Activated naive CD4-positive, alpha-beta T cell treated with anti-CD3 and anti-CD28 coated beads, Interleukin-2, amount 50 U/mL, for 72 hours (primary cell): Measurements from ENCODE around the gene KLHL1. TPM values are rescaled to one million over a fixed set of nuclear protein-coding genes. Genes with fewer than 3 reads are reported as not detected.

Experiments used
- ATAC-seq, 2 donors: fragments of 150-1000 bp; cut with Tn5 transposase; 2 replicates each; pipeline ENCODE4 v1.10.0; 2021; ENCODE audit warnings: mild to moderate bottlenecking in 2 of 2, moderate library complexity in 2 of 2
- DNase-seq, 2 donors: peaks; one replicate each; pipeline ENCODE4 v3.0.0; 2021 to 2022; ENCODE audit warnings: low spot score in 2 of 2
- H3K27ac Mint-ChIP-seq, 2 donors: one replicate each; pipeline ENCODE4 v1.8.0; 2022; ENCODE audit warnings: mild to moderate bottlenecking in 2 of 2, mixed read lengths in 2 of 2
- H3K36me3 Mint-ChIP-seq, 2 donors: one replicate each; pipeline ENCODE4 v1.8.0; 2022; ENCODE audit warnings: mixed read lengths in 2 of 2
- H3K9me3 Mint-ChIP-seq, 2 donors: one replicate each; pipeline ENCODE4 v1.8.0; 2022; ENCODE audit warnings: mixed read lengths in 2 of 2
- total RNA-seq, 2 donors: library from RNA; stranded (reverse); gene quantifications; one replicate each; pipeline ENCODE4 v1.2.3, GENCODE V29; 2022

KLHL1 gene
- total RNA-seq, 2 donors from 2014 or later = not detected

DNA sequence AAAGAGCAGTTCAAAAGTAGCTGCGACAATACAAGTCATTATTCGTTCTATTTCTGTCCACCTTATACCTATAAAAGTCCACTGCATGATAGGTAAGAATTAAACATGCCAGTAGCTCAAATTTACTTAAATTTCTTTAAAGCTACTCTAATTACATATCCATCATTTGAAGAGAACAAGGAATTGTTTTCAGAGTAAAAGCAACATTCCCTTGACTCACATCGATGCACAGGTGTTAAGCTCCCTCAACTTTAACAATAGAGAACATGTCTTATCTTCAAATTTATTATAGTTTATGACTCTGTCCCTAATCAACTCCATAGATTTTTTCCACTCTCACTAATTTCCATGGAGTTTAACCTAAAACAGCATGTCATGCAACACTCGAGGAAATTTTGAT, 158.1 kb downstream of the KLHL1 start:
- peaks cover 12 to 14% of the 10 kb centered on the region in 2 donors for H3K9me3 Mint-ChIP-seq
- ATAC-seq (no peak), DNase-seq (no peak)
- no peaks in the 10 kb centered on the region for H3K36me3 Mint-ChIP-seq
- no peak overlapping the region for H3K27ac Mint-ChIP-seq

DNA sequence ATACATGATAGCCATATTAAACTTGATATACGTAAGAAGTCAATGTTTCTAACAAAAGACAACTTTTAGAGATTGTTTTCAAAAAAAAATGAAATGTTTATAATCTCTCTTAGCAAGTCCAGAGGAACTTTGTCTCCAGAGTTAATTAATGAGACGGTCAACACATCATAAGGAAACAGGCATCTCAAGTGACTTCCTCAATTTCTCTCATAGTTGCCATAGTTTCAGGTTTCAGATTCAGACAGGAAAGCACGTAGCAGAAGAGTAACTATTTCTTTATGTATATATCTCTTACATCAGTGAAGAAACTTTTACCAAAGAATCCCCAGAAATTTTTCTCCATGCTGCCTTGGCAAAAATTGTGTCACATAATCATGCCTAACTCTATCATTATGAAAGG, 160.2 kb downstream of the KLHL1 start:
- Mint-ChIP-seq H3K9me3 (peaks cover 12 to 14% of the 10 kb centered on the region in 2 donors), H3K27ac (no peak overlapping the region), H3K36me3 (no peaks in the 10 kb centered on the region)
- ATAC-seq (no peak), DNase-seq (no peak)

DNA sequence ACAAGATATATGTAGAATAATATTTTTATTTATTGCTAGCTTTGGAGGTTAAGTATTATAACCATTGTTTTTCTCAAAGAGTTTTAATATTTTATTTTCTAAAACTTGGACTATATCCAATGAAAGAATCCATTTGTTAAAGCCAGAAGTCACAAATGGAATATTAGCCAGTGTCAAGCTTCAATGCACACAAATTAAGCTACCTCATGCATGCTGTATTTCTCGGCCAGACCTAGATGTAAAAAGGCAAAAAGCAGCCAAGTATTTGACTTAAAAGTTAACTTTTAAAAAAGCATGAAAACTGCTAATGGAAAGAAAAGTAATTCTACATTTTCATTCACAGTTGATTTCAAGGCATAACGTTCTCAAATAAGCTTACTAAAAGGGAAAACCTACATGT, 160.7 kb downstream of the KLHL1 start:
- H3K9me3 Mint-ChIP-seq = peaks cover 12 to 14% of the 10 kb centered on the region in 2 donors
- no peak overlapping the region for H3K27ac Mint-ChIP-seq
- no peak for ATAC-seq
- no peak for DNase-seq
- no peaks in the 10 kb centered on the region for H3K36me3 Mint-ChIP-seq

DNA sequence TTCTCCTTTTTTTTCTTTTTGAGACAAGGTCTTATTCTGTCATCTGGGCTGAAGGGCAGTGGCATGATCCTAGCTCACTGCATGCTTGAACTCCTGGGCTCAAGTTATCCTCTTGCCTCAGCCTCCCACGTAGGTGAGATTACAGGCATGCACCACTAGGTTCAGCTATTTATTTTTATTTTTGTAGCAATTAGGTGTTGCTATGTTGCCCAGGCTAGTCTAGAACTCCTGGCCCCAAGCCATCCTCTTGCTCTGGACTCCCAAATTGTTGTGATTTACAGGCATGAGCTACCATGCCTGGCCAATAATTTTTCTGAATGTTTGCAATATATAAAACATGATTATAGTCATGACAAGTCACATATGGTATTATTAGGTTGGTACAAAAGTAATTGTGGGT, 161.7 kb downstream of the KLHL1 start:
- no peak overlapping the region for H3K27ac Mint-ChIP-seq

DNA sequence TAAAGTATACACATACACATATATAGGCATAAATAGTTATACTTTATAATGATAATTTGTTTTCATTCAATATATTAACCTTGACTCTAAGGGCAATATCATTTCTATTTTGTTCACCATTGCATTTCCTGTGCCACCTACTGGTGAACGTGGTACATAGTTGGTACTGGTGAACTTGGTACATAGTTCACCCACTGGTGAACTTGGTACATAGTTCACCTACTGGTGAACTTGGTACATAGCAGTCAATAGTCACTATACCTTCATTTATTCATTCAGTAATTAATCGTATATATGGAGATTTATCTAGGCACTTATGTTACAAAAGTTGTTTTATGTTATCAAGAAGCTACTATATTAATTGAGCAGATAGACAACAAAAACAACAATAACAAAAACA, 173.2 kb downstream of the KLHL1 start:
- ATAC-seq = no peak
- H3K9me3 Mint-ChIP-seq = peaks cover 4 to 10% of the 10 kb centered on the region in 2 donors
- H3K36me3 Mint-ChIP-seq = no peaks in the 10 kb centered on the region
- DNase-seq = no peak
- H3K27ac Mint-ChIP-seq = no peak overlapping the region

More for the DNA sequence above, 161.7 kb downstream of the KLHL1 start:
- DNase-seq (no peak), ATAC-seq (no peak)
- peaks cover 10 to 11% of the 10 kb centered on the region in 2 donors for H3K9me3 Mint-ChIP-seq
- H3K36me3 Mint-ChIP-seq = no peaks in the 10 kb centered on the region

DNA sequence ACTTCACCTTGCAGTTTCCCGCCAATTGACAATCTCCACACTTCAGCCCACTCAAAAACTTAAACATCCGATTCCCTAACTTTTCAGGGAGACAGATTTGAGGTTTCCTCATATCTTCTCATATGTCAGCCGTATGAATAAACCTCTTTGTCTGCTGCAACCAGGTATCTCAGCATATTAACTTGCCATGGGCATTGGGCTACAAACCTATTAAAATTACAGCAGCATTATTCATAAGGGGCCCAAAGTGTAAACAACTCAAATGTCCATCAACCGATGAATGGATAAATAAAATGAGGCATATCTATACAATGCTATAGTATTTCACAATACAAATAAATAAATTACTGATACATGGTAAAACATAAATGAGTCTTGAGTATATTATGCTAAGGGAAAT, 180.0 kb downstream of the KLHL1 start:
- no peak for DNase-seq
- Mint-ChIP-seq H3K27ac (no peak overlapping the region), H3K36me3 (no peaks in the 10 kb centered on the region), H3K9me3 (peaks cover 3 to 8% of the 10 kb centered on the region in 2 donors)
- no peak for ATAC-seq

DNA sequence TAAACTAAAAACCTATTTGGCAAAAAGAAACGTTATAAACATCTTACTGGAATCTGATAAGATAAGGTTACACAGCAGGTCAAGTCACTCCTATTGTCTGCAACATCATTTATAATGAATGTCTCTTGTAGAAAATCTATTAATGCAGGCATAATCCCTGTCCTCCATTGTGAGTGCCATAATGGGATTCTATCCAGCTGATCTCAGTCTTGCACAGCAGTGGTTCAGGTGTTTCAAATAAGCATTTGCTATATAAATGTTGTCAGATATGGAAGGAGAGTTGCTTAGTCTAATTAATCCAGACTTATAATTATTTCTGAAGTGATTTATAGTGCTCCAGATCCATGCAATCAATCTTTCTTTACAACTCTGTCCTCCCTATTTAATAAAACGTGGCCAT, 187.1 kb downstream of the KLHL1 start:
- no peak for ATAC-seq
- no peaks in the 10 kb centered on the region for H3K36me3 Mint-ChIP-seq
- no peak overlapping the region for H3K27ac Mint-ChIP-seq
- no peak for DNase-seq
- peaks cover 8 to 9% of the 10 kb centered on the region in 2 donors for H3K9me3 Mint-ChIP-seq

DNA sequence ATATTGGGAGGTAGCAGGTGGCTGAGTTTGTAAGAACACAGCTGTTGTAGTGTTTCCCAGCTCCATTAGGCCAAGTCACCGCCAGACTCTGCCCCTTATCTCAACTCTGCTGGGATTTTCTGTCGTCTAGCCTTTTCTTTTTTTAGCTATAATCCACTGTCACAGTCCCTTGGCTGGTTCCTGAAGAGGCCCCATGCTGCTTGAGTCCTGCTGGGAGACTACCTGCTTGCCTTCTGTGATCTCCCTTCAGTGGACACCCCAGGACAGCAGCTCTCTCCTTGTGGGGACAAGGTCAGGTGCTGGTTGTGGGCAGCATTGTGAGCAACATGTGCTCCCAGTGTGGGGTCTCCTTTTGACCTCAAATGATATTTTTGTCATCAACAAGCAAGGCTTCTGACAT, 195.6 kb downstream of the KLHL1 start:
- Mint-ChIP-seq H3K36me3 (no peaks in the 10 kb centered on the region), H3K9me3 (peaks cover 4 to 7% of the 10 kb centered on the region in 2 donors), H3K27ac (no peak overlapping the region)
- no peak for ATAC-seq
- no peak for DNase-seq

DNA sequence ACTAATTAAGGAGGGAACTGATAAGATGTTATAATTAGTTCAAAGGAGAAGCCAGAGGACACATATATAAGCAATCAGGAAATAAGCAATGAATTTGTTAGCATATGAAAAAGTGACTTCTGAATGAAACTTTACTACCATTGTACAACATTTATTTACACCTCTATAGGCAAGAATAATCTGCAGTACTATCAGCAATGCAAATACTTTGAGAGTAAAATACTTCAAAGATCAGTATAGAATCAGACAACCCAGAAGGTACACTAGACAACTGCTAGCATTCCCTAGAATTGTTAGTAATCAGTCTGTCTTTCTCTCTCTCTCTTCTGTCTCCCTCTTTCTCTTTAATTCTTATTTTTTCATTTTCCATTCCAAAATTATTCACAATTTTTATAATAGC, 197.5 kb downstream of the KLHL1 start:
- H3K27ac Mint-ChIP-seq = no peak overlapping the region
- ATAC-seq = no peak
- H3K9me3 Mint-ChIP-seq = peaks cover 5 to 10% of the 10 kb centered on the region in 2 donors
- DNase-seq = no peak
- no peaks in the 10 kb centered on the region for H3K36me3 Mint-ChIP-seq

DNA sequence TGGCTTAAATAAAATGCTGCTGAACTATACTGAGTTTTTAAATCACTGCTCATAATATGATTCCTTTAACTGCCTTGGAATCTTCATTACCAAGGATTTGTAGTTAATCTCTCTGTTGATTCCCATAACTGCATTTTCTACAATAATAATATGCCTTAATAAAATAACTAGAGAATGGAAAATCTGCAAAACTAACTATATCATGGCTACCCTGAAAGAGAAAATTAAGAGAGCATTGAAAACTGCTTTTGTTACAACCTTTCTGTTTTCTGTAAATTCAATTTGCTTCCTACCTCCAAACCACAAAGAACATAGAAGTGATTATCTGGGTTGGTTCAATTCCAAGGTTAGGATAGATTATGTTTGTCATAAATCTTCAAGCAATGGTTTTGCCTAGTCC, 203.5 kb downstream of the KLHL1 start:
- no peak overlapping the region for H3K27ac Mint-ChIP-seq

DNA sequence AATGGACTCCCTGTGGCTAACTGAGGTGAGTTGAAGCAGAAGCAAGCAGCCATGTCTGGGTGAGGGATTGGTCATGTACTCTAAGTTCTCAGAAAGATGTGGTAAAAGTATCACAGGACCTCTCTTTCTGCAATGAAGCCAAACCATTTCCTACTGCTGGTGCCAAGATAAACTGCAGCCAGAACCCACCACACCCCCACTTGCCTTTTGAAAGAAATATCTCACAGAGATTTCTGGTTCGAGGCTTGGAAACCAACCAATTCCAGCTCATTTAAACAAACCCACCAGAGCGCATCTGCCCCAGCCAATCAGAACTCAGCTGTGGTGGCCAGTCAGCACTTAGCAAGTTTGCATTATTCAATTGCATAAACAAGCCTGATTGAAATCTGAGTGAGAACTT, 205.2 kb downstream of the KLHL1 start:
- Mint-ChIP-seq H3K27ac (no peak overlapping the region), H3K36me3 (no peaks in the 10 kb centered on the region), H3K9me3 (peaks cover 22 to 27% of the 10 kb centered on the region in 2 donors)
- DNase-seq (no peak), ATAC-seq (no peak)

More for the DNA sequence above, 203.5 kb downstream of the KLHL1 start:
- no peak for ATAC-seq
- Mint-ChIP-seq H3K9me3 (peaks cover 16 to 21% of the 10 kb centered on the region in 2 donors), H3K36me3 (no peaks in the 10 kb centered on the region)
- DNase-seq = no peak

DNA sequence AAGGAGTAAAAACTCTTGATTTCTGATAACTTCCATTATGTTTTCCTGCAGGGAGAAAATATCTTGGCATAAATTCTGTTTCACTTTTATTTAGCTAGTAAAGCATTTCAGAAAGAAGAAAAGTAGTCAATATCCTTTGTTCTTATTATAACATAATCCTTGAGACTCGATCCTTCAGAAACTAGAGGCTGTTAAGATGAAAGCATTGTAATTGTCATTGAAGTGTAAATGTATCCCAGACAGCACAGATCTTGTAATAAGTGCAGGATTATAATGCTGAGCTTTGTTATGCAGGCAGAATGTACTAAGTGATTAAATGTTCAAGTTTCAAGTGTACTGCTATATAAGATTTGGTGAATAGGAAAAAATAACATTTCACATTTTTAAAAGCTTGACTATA, 225.8 kb downstream of the KLHL1 start:
- DNase-seq (no peak), ATAC-seq (no peak)
- H3K36me3 Mint-ChIP-seq = no peaks in the 10 kb centered on the region
- H3K27ac Mint-ChIP-seq = no peak overlapping the region
- H3K9me3 Mint-ChIP-seq = peaks cover 4 to 7% of the 10 kb centered on the region in 2 donors

DNA sequence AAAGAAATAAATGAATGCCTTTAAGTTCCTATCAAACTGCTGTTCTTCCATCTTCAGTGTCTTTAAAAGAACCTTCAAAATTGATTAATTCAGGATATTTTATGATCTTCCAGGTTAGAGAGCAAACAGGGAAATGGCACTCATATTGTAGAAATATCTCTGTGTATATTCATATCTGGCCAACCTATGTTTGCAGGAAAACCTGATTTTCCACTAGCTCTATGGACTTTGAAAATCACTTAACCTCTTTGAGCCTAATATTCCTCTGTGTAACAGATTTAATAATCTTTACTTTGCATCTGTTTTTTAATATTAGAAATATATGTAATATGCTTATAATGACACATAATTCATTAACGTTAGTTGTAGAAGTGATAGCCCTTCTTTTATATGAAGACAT, 228.3 kb downstream of the KLHL1 start:
- H3K36me3 Mint-ChIP-seq = no peaks in the 10 kb centered on the region
- no peak overlapping the region for H3K27ac Mint-ChIP-seq
- no peak for ATAC-seq
- DNase-seq = no peak
- peaks cover 4 to 9% of the 10 kb centered on the region in 2 donors for H3K9me3 Mint-ChIP-seq

DNA sequence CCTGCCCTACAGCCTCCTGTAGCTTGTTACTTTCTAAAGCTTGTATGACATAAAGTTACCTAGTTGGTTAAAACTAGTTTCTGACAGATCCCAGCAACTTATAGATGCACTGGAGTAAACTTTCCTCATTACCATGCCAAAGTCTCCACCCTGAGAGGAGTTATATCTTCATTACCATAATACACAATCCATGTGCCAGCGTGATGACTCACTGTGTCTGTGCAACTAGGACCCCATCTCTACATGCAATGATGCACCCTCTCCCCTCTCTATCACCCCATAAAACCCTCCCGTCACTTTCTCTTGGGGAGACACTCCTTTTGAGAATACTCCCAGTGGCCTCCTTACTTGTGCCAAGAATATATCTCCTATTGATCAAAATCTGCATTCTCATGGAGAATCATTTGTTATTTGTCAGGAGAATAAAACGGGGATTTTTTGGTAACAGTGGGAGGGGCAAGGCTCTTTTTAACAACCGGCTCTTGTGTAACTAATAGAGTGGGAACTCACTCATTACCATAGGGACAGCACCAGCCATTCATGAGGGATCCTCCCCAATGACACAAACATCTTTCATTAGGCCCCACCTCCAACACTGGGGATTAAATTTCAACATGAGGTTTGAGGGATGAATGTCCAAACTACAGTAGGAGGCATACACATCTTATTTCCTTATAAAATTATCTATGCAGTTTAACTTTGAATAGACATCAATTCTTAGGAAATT, 235.8 kb downstream of the KLHL1 start:
- no peaks in the 10 kb centered on the region for H3K36me3 Mint-ChIP-seq
- DNase-seq = no peak
- H3K9me3 Mint-ChIP-seq = peaks cover 6 to 11% of the 10 kb centered on the region in 2 donors
- no peak overlapping the region for H3K27ac Mint-ChIP-seq
- ATAC-seq = no peak

DNA sequence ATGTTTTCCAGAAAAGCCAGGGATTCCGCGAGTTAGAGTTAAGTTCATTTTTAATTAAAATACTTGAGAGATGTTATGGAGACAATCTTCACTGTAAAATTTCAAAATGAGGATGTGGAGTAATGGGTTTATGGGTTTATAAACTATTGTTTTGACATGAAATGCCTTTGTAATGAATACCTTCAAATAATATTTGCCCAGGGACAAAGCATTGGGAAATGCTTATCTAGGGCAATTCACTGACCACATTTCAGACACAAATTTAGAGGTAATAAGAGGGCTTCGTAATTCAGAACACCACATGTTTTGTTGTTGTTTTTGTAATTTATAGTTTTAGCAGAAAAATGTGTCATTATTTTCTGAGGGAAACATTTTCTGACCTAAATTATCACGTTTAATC, 241.7 kb downstream of the KLHL1 start:
- DNase-seq = no peak
- H3K9me3 Mint-ChIP-seq = peaks cover 3 to 4% of the 10 kb centered on the region in 2 donors
- ATAC-seq = no peak
- H3K27ac Mint-ChIP-seq = no peak overlapping the region
- no peaks in the 10 kb centered on the region for H3K36me3 Mint-ChIP-seq

DNA sequence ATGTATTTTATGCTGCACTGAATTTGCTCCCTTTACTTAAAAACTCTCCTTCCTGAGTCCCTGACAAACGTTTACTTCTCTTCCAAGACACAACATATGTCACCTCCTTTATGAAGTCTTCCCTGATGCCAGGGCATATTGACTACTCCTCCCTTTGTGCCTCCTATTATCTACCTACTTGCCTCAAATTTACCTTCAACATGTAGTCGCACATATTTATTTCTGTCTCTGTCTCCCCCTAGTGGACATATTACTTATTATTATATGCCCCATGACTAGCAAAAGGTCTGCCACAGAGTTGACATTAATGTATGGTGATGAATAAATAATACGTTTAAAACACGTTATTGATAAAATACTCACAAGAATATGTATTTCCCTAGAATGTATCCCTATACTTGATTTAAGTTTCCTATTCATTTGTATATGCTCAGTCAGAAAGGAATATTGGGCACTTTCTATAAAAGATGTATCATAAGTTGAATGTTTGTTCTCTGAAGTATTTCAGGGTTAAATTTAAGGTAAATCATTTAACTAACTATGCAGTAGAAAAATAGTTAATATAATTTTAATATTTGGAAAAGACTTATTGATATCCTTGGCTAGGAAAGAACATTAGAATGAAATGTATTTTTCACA, 250.9 kb downstream of the KLHL1 start:
- ATAC-seq = no peak
- peaks cover 0 to 8% of the 10 kb centered on the region in 2 donors for H3K9me3 Mint-ChIP-seq
- DNase-seq = no peak
- no peaks in the 10 kb centered on the region for H3K36me3 Mint-ChIP-seq
- H3K27ac Mint-ChIP-seq = no peak overlapping the region

DNA sequence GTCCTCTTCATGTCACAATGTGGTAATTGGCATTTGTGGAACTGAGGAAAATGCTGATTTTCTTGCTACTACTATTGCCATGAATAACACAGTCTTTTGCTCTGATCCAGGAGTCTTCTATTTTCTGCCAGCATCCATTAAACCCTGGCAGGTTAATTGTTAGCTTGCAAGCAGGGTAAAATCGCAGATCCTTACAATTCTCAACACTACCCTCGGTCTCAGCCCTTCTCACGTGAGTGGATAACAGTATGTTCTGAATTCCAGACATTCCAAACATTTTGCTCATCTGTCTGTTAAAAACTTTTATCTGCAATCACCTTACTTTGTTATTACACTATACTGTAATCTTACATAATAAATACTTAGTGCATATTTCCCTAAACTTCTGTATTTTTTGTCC, 251.9 kb downstream of the KLHL1 start:
- DNase-seq = no peak
- H3K36me3 Mint-ChIP-seq = no peaks in the 10 kb centered on the region
- H3K27ac Mint-ChIP-seq = no peak overlapping the region
- H3K9me3 Mint-ChIP-seq = peaks cover 0 to 12% of the 10 kb centered on the region in 2 donors
- ATAC-seq = no peak

DNA sequence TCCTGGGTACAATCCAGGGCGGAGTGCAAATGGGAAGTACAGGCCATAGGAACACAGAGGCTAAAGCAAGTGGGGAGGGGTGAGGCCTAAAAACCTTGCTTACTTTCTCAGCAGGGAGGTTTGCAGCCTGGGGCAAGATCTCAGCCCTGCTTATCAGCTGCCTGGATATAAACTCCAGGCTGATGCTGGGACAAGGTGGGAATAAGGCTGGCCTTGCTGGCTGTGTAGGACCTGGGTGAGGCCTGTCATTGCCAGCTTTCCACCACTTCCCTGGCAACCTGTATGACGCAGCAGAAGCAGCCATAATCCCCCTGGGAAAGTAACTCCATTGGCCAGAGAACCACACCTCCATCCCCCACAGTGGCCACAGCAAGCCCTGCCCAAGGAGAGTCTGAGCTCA, 279.7 kb downstream of the KLHL1 start:
- no peak for ATAC-seq
- Mint-ChIP-seq H3K36me3 (no peaks in the 10 kb centered on the region), H3K9me3 (peaks cover 18 to 37% of the 10 kb centered on the region in 2 donors), H3K27ac (no peak overlapping the region)
- DNase-seq = no peak
